H1 (cell line): ENCODE measurements around the gene CEP290. TPM values are rescaled to one million over a fixed set of nuclear protein-coding genes. Genes with fewer than 3 reads are reported as not detected.

Experiments used
- CEBPB ChIP-seq: IDR thresholded peaks from 2 replicates; pipeline ENCODE4 v1.6.1; 2012; ENCODE audit warnings: low read depth, low read length
- CHD2 ChIP-seq: IDR thresholded peaks from 2 replicates; pipeline ENCODE4 v1.6.1; 2012; ENCODE audit warnings: low read length, improper control_type of control experiment
- CTBP2 ChIP-seq: IDR thresholded peaks from 2 replicates; pipeline ENCODE4 v1.7.0; 2011; ENCODE audit warnings: borderline replicate concordance, mild to moderate bottlenecking, moderate library complexity, mixed read lengths, low read length; ENCODE audit not compliant: insufficient read depth, insufficient read length
- EZH2 ChIP-seq: fragments of 200-600 bp; sonication (generic); IDR thresholded peaks from 2 replicates; pipeline ENCODE4 v1.7.1; 2012; ENCODE audit warnings: low read depth, mild to moderate bottlenecking, moderate library complexity, low read length, inconsistent platforms; ENCODE audit not compliant: severe bottlenecking
- FOSL1 ChIP-seq: IDR thresholded peaks from 2 replicates; pipeline ENCODE4 v1.6.1; 2011; ENCODE audit warnings: mild to moderate bottlenecking, low read depth, low read length, moderate library complexity; ENCODE audit not compliant: insufficient read depth
- RBBP5 ChIP-seq: IDR thresholded peaks from 2 replicates; pipeline ENCODE4 v1.7.1; 2012; ENCODE audit warnings: low read depth, mild to moderate bottlenecking, inconsistent platforms, low read length, moderate library complexity, borderline replicate concordance
- SIRT6 ChIP-seq: IDR thresholded peaks from one replicate; pipeline ENCODE4 v1.7.1; 2012; ENCODE audit warnings: low read length, inconsistent platforms
- SP1 ChIP-seq: IDR thresholded peaks from 2 replicates; pipeline ENCODE4 v1.6.1; 2011; ENCODE audit warnings: low read depth, low read length
- polyA plus RNA-seq, 7 experiments: library from polyadenylated mRNA; depleted of rRNA in 3 of 7; stranded (reverse) in 5 of 7; unstranded in 2 of 7; fragments of >200 nt in 5 of 7; fragments of 200-250 nt in 2 of 7; gene quantifications; 1 replicate in 5 of 7; 2 replicates in 1 of 7; 4 replicates in 1 of 7; pipeline versions ENCODE4 v1.2.1 to v1.2.3, GENCODE V29; 2011 to 2013; ENCODE audit warnings: missing spikeins in 2 of 7, mixed read lengths in 2 of 7
- total RNA-seq: library from RNA; stranded (reverse); fragmentation: NEBNext Ultra II Directional; extraction: Animal tissue kit (Norgen Biotek cat#: 25700); gene quantifications from 2 replicates; pipeline ENCODE4 v1.2.1, GENCODE V29; 2021
- TF ChIP-seq, protein P1 (sequence below): fragments of 300-600 bp; sonication (generic); IDR thresholded peaks from 2 replicates; pipeline ENCODE4 v1.7.1; 2012; ENCODE audit warnings: low read length, moderate library complexity, mild to moderate bottlenecking, inconsistent platforms; ENCODE audit not compliant: insufficient replicate concordance
- TF ChIP-seq, protein P2 (sequence below), 3 experiments: IDR thresholded peaks; 1 replicate in 2 of 3; 2 replicates in 1 of 3; pipeline versions ENCODE4 v1.5.1 to v1.6.1; 2011; ENCODE audit warnings: low read length in 3 of 3, mild to moderate bottlenecking in 3 of 3, inconsistent platforms in 2 of 3, low read depth in 1 of 3, moderate library complexity in 1 of 3; ENCODE audit not compliant: insufficient read depth in 1 of 3; ENCODE audit errors: control extremely low read depth in 1 of 3

The CEP290 gene
- total and polyA plus RNA-seq, 2 of the 8 experiments (the other 6 are each of a cell fraction or from before 2014, with no cell fraction given), result 2.1 to 5.9 TPM

DNA sequence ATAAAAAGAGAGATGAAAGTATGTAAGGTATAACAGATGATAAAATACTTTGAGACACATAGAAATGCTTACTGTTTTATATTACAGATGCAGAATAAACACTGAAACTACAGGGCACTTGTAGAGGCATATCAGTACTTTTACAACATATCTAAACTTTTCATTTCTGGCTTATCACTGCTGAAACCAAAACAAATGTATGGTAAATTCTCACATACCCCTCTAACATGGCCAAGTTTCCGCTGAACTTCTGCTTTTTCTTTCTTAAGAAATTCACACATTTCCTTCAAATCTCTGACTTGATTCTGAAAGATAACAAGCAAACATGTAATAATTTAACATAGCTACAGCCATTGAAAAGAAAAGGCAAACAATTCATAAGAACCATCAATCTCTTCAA lies 79.4 kb downstream of the CEP290 start (continued):
- TF ChIP-seq, protein P1, sequence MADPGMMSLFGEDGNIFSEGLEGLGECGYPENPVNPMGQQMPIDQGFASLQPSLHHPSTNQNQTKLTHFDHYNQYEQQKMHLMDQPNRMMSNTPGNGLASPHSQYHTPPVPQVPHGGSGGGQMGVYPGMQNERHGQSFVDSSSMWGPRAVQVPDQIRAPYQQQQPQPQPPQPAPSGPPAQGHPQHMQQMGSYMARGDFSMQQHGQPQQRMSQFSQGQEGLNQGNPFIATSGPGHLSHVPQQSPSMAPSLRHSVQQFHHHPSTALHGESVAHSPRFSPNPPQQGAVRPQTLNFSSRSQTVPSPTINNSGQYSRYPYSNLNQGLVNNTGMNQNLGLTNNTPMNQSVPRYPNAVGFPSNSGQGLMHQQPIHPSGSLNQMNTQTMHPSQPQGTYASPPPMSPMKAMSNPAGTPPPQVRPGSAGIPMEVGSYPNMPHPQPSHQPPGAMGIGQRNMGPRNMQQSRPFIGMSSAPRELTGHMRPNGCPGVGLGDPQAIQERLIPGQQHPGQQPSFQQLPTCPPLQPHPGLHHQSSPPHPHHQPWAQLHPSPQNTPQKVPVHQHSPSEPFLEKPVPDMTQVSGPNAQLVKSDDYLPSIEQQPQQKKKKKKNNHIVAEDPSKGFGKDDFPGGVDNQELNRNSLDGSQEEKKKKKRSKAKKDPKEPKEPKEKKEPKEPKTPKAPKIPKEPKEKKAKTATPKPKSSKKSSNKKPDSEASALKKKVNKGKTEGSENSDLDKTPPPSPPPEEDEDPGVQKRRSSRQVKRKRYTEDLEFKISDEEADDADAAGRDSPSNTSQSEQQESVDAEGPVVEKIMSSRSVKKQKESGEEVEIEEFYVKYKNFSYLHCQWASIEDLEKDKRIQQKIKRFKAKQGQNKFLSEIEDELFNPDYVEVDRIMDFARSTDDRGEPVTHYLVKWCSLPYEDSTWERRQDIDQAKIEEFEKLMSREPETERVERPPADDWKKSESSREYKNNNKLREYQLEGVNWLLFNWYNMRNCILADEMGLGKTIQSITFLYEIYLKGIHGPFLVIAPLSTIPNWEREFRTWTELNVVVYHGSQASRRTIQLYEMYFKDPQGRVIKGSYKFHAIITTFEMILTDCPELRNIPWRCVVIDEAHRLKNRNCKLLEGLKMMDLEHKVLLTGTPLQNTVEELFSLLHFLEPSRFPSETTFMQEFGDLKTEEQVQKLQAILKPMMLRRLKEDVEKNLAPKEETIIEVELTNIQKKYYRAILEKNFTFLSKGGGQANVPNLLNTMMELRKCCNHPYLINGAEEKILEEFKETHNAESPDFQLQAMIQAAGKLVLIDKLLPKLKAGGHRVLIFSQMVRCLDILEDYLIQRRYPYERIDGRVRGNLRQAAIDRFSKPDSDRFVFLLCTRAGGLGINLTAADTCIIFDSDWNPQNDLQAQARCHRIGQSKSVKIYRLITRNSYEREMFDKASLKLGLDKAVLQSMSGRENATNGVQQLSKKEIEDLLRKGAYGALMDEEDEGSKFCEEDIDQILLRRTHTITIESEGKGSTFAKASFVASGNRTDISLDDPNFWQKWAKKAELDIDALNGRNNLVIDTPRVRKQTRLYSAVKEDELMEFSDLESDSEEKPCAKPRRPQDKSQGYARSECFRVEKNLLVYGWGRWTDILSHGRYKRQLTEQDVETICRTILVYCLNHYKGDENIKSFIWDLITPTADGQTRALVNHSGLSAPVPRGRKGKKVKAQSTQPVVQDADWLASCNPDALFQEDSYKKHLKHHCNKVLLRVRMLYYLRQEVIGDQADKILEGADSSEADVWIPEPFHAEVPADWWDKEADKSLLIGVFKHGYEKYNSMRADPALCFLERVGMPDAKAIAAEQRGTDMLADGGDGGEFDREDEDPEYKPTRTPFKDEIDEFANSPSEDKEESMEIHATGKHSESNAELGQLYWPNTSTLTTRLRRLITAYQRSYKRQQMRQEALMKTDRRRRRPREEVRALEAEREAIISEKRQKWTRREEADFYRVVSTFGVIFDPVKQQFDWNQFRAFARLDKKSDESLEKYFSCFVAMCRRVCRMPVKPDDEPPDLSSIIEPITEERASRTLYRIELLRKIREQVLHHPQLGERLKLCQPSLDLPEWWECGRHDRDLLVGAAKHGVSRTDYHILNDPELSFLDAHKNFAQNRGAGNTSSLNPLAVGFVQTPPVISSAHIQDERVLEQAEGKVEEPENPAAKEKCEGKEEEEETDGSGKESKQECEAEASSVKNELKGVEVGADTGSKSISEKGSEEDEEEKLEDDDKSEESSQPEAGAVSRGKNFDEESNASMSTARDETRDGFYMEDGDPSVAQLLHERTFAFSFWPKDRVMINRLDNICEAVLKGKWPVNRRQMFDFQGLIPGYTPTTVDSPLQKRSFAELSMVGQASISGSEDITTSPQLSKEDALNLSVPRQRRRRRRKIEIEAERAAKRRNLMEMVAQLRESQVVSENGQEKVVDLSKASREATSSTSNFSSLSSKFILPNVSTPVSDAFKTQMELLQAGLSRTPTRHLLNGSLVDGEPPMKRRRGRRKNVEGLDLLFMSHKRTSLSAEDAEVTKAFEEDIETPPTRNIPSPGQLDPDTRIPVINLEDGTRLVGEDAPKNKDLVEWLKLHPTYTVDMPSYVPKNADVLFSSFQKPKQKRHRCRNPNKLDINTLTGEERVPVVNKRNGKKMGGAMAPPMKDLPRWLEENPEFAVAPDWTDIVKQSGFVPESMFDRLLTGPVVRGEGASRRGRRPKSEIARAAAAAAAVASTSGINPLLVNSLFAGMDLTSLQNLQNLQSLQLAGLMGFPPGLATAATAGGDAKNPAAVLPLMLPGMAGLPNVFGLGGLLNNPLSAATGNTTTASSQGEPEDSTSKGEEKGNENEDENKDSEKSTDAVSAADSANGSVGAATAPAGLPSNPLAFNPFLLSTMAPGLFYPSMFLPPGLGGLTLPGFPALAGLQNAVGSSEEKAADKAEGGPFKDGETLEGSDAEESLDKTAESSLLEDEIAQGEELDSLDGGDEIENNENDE, result no peak
- TF ChIP-seq CTBP2 (no peak), RBBP5 (no peak), EZH2 (no peak), SP1 (no peak), CHD2 (no peak), CEBPB (no peak), SIRT6 (no peak), FOSL1 (no peak)
- TF ChIP-seq, protein P2, sequence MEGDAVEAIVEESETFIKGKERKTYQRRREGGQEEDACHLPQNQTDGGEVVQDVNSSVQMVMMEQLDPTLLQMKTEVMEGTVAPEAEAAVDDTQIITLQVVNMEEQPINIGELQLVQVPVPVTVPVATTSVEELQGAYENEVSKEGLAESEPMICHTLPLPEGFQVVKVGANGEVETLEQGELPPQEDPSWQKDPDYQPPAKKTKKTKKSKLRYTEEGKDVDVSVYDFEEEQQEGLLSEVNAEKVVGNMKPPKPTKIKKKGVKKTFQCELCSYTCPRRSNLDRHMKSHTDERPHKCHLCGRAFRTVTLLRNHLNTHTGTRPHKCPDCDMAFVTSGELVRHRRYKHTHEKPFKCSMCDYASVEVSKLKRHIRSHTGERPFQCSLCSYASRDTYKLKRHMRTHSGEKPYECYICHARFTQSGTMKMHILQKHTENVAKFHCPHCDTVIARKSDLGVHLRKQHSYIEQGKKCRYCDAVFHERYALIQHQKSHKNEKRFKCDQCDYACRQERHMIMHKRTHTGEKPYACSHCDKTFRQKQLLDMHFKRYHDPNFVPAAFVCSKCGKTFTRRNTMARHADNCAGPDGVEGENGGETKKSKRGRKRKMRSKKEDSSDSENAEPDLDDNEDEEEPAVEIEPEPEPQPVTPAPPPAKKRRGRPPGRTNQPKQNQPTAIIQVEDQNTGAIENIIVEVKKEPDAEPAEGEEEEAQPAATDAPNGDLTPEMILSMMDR (IDR thresholded peaks at IDR 0.05; ENCODE audit: control extremely low read depth in 1 of 3, insufficient read depth in 1 of 3, low read depth in 1 of 3, low read length in 3 of 3), result no peak
